NCI-H2227 treated with DMSO at 0.1 percent for 48 hours (cell line): Measurements from ENCODE around the gene TIGIT.

Experiments used
- DNase-seq: peaks from one replicate; lab custom pipeline; 2025; lab: John Stamatoyannopoulos, UW

The TIGIT gene

GRCh38 chr3:114351822-114352145 is 58.0 kb downstream of the TIGIT start:
- no peak for DNase-seq

- no peak for DNase-seq
Observed at GRCh38 chr3:114355653-114356052, 61.8 kb downstream of the TIGIT start.

- no peak for DNase-seq
Observed at GRCh38 chr3:114356066-114356465, 62.2 kb downstream of the TIGIT start.

- no peak for DNase-seq
Observed at GRCh38 chr3:114356525-114356924, 62.7 kb downstream of the TIGIT start.
